HEK293 (cell line): Measurements from ENCODE around the gene EPHA6.

Source experiments
- BCL11A ChIP-seq: fragments of 450-650 bp; formaldehyde crosslinking; IDR thresholded peaks from 2 replicates; pipeline ENCODE4 v1.5.1; 2016; ENCODE audit warnings: low read depth, missing biosample characterization, missing genetic modification characterization
- MYNN ChIP-seq: fragments of 450-650 bp; formaldehyde crosslinking; IDR thresholded peaks from 2 replicates; pipeline ENCODE4 v1.5.1; 2016; ENCODE audit warnings: missing biosample characterization, missing genetic modification characterization, borderline replicate concordance
- ZNF354C ChIP-seq: fragments of 450-650 bp; formaldehyde crosslinking; IDR thresholded peaks from 2 replicates; pipeline ENCODE4 v1.5.1; 2016; ENCODE audit warnings: missing biosample characterization, missing genetic modification characterization, low read depth, borderline replicate concordance
- TF ChIP-seq, protein P1 (sequence below): fragments of 450-650 bp; formaldehyde crosslinking; IDR thresholded peaks from 2 replicates; pipeline ENCODE4 v1.5.1; 2016; ENCODE audit warnings: missing biosample characterization, missing genetic modification characterization
- TF ChIP-seq, protein P2 (sequence below): fragments of 450-650 bp; formaldehyde crosslinking; IDR thresholded peaks from 2 replicates; pipeline ENCODE4 v1.5.1; 2016; ENCODE audit warnings: missing biosample characterization, missing genetic modification characterization

DNA sequence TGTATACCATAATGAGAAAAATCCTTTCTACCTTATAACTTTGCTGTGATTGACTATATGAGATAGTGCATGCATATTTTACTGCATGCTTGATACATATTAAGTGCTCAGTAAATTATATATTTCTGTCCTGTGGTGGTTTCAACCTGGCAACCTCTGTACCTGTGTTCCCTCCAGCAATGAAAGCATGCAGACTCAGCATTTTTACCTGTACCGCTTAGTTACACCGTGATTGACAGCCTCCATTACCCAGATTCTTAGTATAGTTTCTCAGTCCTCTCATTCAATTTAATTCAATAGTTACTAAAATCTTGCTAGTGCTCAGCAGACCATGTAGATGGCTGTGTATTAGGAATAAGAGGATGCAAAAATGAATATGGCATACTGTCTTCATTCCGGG lies 386.0 kb downstream of the EPHA6 start:
- TF ChIP-seq, protein P1, sequence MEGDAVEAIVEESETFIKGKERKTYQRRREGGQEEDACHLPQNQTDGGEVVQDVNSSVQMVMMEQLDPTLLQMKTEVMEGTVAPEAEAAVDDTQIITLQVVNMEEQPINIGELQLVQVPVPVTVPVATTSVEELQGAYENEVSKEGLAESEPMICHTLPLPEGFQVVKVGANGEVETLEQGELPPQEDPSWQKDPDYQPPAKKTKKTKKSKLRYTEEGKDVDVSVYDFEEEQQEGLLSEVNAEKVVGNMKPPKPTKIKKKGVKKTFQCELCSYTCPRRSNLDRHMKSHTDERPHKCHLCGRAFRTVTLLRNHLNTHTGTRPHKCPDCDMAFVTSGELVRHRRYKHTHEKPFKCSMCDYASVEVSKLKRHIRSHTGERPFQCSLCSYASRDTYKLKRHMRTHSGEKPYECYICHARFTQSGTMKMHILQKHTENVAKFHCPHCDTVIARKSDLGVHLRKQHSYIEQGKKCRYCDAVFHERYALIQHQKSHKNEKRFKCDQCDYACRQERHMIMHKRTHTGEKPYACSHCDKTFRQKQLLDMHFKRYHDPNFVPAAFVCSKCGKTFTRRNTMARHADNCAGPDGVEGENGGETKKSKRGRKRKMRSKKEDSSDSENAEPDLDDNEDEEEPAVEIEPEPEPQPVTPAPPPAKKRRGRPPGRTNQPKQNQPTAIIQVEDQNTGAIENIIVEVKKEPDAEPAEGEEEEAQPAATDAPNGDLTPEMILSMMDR (tag by site-specific recombination) = no peak
- TF ChIP-seq, protein P2, sequence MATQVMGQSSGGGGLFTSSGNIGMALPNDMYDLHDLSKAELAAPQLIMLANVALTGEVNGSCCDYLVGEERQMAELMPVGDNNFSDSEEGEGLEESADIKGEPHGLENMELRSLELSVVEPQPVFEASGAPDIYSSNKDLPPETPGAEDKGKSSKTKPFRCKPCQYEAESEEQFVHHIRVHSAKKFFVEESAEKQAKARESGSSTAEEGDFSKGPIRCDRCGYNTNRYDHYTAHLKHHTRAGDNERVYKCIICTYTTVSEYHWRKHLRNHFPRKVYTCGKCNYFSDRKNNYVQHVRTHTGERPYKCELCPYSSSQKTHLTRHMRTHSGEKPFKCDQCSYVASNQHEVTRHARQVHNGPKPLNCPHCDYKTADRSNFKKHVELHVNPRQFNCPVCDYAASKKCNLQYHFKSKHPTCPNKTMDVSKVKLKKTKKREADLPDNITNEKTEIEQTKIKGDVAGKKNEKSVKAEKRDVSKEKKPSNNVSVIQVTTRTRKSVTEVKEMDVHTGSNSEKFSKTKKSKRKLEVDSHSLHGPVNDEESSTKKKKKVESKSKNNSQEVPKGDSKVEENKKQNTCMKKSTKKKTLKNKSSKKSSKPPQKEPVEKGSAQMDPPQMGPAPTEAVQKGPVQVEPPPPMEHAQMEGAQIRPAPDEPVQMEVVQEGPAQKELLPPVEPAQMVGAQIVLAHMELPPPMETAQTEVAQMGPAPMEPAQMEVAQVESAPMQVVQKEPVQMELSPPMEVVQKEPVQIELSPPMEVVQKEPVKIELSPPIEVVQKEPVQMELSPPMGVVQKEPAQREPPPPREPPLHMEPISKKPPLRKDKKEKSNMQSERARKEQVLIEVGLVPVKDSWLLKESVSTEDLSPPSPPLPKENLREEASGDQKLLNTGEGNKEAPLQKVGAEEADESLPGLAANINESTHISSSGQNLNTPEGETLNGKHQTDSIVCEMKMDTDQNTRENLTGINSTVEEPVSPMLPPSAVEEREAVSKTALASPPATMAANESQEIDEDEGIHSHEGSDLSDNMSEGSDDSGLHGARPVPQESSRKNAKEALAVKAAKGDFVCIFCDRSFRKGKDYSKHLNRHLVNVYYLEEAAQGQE (tag by site-specific recombination) = no peak
- no peak for TF ChIP-seq BCL11A (tag by site-specific recombination)
- no peak for TF ChIP-seq MYNN (tag by site-specific recombination)
- TF ChIP-seq ZNF354C (tag by site-specific recombination) = no peak
